ENCODE measurements around the gene USP40.

Gene USP40

DNA sequence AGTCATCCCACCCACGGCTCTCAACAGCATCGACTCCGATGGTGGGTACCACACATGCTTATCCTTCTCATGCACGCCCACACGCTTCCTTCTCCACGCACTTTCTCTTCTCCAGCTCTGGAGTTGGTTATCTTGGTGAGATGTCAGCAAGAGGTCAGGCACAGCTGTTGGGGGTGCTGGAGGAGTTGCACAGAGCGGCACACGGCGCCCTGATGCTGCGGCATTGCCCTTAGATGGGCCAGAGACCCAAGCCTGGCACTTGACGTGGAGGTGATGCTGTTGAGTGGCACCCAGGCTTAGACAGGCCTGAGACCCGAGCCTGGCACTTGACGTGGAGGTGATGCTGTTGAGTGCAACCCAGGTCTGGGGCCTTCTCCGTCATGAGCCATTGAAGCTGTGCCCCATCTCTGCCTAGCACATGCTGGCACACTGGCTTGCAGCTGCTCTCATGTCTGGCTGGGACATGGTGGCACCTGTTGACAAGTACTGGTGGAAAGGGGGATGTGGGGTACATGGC, 129.1 kb downstream of the USP40 start:
- Mint-ChIP-seq H3K36me3 (ENCODE audit: low read depth) (peaks cover 27% of the 10 kb centered on the region), H3K4me3 (no peak overlapping the region), H3K4me1 (ENCODE audit: low read depth) (peaks cover 6% of the 10 kb centered on the region), H3K27me3 (ENCODE audit: low read depth) (no peaks in the 10 kb centered on the region), H3K27ac (no peak overlapping the region), H3K9me3 (no peaks in the 10 kb centered on the region)

DNA sequence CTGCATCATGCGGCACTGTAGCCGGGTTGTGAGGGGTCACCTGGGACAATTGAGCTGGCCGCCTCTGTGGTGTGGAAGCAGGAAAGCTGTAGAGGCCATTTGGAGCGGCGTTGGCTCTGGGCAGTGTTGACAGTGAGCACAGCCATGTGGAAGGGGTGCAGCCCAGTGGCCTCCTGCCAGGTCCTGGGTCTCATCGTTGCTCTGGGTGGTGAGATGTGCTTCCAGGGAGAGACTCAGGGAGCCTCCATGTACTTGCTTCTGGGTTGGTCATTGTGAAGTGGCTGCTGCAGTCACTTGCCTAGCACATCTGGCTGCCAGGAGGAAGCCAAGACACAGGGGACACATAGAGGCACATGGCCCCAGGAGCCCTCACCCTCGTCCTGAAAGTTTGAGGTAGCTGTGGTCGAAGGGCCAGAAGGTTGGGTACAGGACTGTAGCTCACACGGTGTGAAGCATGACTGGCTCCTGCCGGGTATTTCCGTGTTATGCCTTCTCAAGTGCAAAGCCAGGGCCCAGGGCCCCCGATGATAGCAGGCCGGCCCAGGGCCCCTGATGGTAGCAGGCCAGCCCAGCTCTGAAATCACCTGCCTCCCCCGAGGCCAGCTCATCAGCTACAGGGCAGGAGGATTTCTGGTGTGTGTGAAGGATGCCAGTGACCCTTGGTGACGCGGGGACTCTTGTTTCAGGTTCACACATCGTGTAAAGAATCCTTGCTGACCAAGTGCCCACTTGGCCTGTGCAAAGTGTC, 129.7 kb downstream of the USP40 start:
- Mint-ChIP-seq H3K4me1 (ENCODE audit: low read depth) (peaks cover 6% of the 10 kb centered on the region), H3K27ac (no peak overlapping the region), H3K27me3 (ENCODE audit: low read depth) (no peaks in the 10 kb centered on the region), H3K4me3 (no peak overlapping the region), H3K36me3 (ENCODE audit: low read depth) (peaks cover 30% of the 10 kb centered on the region), H3K9me3 (no peaks in the 10 kb centered on the region)

GRCh38 chr2:233436191-233436581, 130.4 kb downstream of the USP40 start:
- no peak overlapping the region for H3K4me3 Mint-ChIP-seq
- H3K36me3 Mint-ChIP-seq (ENCODE audit: low read depth): peaks cover 30% of the 10 kb centered on the region
- no peak overlapping the region for H3K27ac Mint-ChIP-seq
- H3K4me1 Mint-ChIP-seq (ENCODE audit: low read depth): peaks cover 6% of the 10 kb centered on the region
- no peaks in the 10 kb centered on the region for H3K9me3 Mint-ChIP-seq
- H3K27me3 Mint-ChIP-seq (ENCODE audit: low read depth): no peaks in the 10 kb centered on the region

DNA sequence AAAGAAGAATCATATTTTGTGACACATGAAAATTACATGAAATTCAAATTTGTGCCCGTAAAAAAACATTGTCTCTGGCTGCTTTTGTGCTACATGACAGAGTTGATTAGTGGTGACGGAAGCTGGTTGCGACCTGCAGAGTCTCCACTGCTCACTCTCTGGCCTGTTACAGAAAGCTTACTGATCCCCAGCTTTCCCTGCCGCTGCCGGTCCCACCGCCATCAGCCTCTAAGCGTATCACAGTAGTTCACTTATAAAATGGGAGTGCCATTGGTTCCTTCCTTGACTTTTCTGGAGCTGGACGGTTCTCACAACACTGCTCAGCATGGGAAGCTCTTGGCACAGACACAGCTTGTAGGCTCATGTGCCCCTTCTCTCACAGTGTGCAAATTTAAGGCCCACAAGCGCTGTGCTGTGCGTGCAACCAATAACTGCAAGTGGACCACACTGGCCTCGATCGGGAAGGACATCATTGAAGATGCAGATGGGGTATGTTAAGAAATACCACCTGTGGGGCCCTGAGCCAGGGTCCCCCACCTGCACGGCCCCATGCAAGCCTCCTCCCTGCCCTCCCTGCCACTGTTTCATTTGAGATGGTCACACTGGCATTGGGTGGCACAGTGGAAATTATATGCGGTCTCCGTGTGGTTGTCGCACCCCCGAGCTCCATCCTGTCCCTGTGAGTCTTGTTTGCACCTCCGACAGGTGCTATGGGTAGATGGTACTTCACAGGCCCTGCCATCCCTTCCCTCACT, 131.0 kb downstream of the USP40 start:
- Mint-ChIP-seq H3K4me3 (no peak overlapping the region), H3K27me3 (ENCODE audit: low read depth) (no peaks in the 10 kb centered on the region), H3K27ac (no peak overlapping the region), H3K36me3 (ENCODE audit: low read depth) (peaks cover 26% of the 10 kb centered on the region), H3K9me3 (no peaks in the 10 kb centered on the region), H3K4me1 (ENCODE audit: low read depth) (peaks cover 6% of the 10 kb centered on the region)

GRCh38 chr2:233434666-233435330, 131.8 kb downstream of the USP40 start:
- H3K27ac Mint-ChIP-seq: no peak overlapping the region
- no peaks in the 10 kb centered on the region for H3K9me3 Mint-ChIP-seq
- H3K4me3 Mint-ChIP-seq: no peak overlapping the region
- peaks cover 25% of the 10 kb centered on the region for H3K36me3 Mint-ChIP-seq (ENCODE audit: low read depth)
- peaks cover 12% of the 10 kb centered on the region for H3K4me1 Mint-ChIP-seq (ENCODE audit: low read depth)
- H3K27me3 Mint-ChIP-seq (ENCODE audit: low read depth): no peaks in the 10 kb centered on the region

- Mint-ChIP-seq H3K9me3 (no peaks in the 10 kb centered on the region), H3K4me1 (ENCODE audit: low read depth) (peaks cover 20% of the 10 kb centered on the region), H3K36me3 (ENCODE audit: low read depth) (peaks cover 23% of the 10 kb centered on the region), H3K27me3 (ENCODE audit: low read depth) (no peaks in the 10 kb centered on the region), H3K27ac (no peak overlapping the region), H3K4me3 (no peak overlapping the region)
These were observed 132.8 kb downstream of the USP40 start for GRCh38 chr2:233433794-233434193.

GRCh38 chr2:233433029-233433428, 133.6 kb downstream of the USP40 start:
- Mint-ChIP-seq H3K27ac (no peak overlapping the region), H3K36me3 (ENCODE audit: low read depth) (peaks cover 21% of the 10 kb centered on the region), H3K4me1 (ENCODE audit: low read depth) (peaks cover 22% of the 10 kb centered on the region), H3K9me3 (no peaks in the 10 kb centered on the region), H3K27me3 (ENCODE audit: low read depth) (no peaks in the 10 kb centered on the region), H3K4me3 (no peak overlapping the region)

DNA sequence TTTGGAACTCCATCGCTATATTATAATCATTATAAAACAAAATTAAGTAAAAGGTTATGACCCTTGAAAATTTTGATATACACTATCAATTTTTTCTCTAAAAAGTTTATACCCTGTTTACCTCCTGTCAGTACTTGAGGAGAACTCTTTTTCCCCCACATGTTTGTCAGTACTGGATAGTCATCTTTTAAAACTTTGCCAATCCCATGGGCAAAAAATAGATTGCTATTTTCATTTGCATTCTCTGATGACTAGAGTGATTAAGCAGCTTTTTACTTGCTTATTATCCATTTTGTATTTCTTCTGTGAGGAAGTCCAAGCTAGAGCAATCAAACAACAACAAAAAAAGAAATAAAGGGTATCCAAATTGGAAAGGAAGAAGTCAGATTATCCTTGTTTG, 135.9 kb downstream of the USP40 start:
- Mint-ChIP-seq H3K27ac (no peak overlapping the region), H3K9me3 (peaks cover 12% of the 10 kb centered on the region), H3K27me3 (ENCODE audit: low read depth) (no peaks in the 10 kb centered on the region), H3K36me3 (ENCODE audit: low read depth) (peaks cover 34% of the 10 kb centered on the region), H3K4me1 (ENCODE audit: low read depth) (peaks cover 37% of the 10 kb centered on the region), H3K4me3 (no peak overlapping the region)

DNA sequence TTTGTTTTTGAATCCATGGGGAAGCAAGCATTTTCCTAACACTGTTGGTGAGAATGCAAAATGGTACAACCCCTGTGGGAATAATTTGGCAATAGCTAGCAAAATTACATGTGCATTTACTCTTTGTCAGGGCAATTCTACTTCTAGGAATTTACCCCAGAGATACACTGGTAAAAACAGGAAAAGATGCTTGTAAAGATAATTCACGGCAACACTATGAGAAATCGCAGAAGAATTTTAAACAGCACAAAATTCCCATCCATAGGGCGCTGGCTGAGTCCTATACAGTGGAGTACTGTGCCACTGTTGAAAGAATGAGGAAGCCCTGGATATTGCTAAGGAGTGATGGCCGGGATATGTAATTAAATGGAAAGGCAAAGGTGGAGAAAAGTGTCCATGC, 136.5 kb downstream of the USP40 start:
- no peak overlapping the region for H3K27ac Mint-ChIP-seq
- H3K27me3 Mint-ChIP-seq (ENCODE audit: low read depth): no peaks in the 10 kb centered on the region
- H3K9me3 Mint-ChIP-seq: peaks cover 14% of the 10 kb centered on the region
- peaks cover 37% of the 10 kb centered on the region for H3K36me3 Mint-ChIP-seq (ENCODE audit: low read depth)
- no peak overlapping the region for H3K4me3 Mint-ChIP-seq
- peaks cover 39% of the 10 kb centered on the region for H3K4me1 Mint-ChIP-seq (ENCODE audit: low read depth)

DNA sequence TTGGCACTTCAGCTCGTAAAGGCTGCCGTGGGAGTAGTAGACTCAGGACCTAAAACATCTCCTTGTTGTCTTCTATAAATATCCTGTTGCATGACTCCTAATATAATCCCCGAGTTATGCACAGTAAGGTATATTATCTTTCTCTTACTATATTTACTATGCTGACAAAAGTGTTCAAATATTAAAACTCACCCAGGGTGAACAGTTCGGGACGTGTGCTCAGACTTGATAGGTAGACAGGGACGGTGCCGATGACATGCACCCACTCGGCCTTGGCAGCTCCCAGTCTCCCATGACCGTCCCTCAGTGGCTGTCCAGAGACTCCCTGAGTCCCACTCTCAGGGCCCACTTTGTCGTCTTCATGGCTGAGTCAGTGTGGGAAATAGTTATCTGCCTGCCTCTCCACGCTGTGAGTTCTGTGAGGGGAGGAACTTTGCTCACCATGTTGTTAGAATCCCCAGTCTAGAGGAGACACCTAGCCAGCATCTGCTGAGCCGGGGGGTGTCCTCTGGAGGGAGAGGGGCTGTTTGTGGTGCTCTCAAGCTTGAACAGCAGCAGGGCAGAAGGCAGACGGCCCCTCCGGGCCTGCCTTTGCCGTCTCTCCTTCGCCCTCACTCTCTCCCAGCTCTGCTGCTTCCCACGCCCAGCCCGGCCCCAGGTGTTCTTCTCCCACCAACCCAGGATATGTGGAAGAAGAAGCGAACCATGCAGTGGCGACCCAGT, 137.2 kb downstream of the USP40 start:
- Mint-ChIP-seq H3K27ac (no peak overlapping the region), H3K4me3 (no peak overlapping the region), H3K27me3 (ENCODE audit: low read depth) (no peaks in the 10 kb centered on the region), H3K9me3 (peaks cover 14% of the 10 kb centered on the region), H3K4me1 (ENCODE audit: low read depth) (peaks cover 40% of the 10 kb centered on the region), H3K36me3 (ENCODE audit: low read depth) (peaks cover 35% of the 10 kb centered on the region)

GRCh38 chr2:233428438-233428837, 138.1 kb downstream of the USP40 start:
- Mint-ChIP-seq H3K27me3 (ENCODE audit: low read depth) (no peaks in the 10 kb centered on the region), H3K27ac (no peak overlapping the region), H3K4me3 (no peak overlapping the region), H3K4me1 (ENCODE audit: low read depth) (peaks cover 47% of the 10 kb centered on the region), H3K36me3 (ENCODE audit: low read depth) (peaks cover 41% of the 10 kb centered on the region), H3K9me3 (peaks cover 14% of the 10 kb centered on the region)

DNA sequence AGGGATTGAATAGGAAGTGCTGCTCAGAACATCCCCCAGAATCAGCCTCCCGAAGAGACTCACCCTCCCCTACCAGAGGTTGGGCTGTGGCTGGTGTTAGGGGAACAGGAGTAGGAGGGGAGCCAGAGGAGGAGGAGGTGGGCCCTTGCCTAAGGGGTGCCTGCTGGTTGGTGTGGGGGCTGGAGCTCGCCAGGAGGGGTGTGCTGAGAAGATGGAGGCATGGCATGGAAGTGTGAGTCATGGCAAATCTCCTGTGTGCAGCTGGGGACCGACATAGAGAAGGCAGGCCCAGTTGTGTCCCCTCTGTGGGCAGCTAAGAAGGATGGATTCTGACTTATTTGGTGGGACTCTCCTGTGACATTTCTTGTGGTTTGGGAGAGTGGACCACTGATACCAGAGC, 138.6 kb downstream of the USP40 start:
- peaks cover 44% of the 10 kb centered on the region for H3K36me3 Mint-ChIP-seq (ENCODE audit: low read depth)
- peaks cover 14% of the 10 kb centered on the region for H3K9me3 Mint-ChIP-seq
- peaks cover 50% of the 10 kb centered on the region for H3K4me1 Mint-ChIP-seq (ENCODE audit: low read depth)

GRCh38 chr2:233426619-233427342, 139.8 kb downstream of the USP40 start:
- Mint-ChIP-seq H3K9me3 (peaks cover 14% of the 10 kb centered on the region), H3K27me3 (ENCODE audit: low read depth) (no peaks in the 10 kb centered on the region), H3K27ac (peak overlapping the region; percentile 43), H3K36me3 (ENCODE audit: low read depth) (peaks cover 41% of the 10 kb centered on the region), H3K4me3 (no peak overlapping the region), H3K4me1 (ENCODE audit: low read depth) (peaks cover 59% of the 10 kb centered on the region)

More for the DNA sequence above, 138.6 kb downstream of the USP40 start:
- H3K27me3 Mint-ChIP-seq (ENCODE audit: low read depth): no peaks in the 10 kb centered on the region
- no peak overlapping the region for H3K27ac Mint-ChIP-seq
- H3K4me3 Mint-ChIP-seq: no peak overlapping the region
